Measurements from ENCODE around the gene ZSCAN26.

ZSCAN26 gene

DNA sequence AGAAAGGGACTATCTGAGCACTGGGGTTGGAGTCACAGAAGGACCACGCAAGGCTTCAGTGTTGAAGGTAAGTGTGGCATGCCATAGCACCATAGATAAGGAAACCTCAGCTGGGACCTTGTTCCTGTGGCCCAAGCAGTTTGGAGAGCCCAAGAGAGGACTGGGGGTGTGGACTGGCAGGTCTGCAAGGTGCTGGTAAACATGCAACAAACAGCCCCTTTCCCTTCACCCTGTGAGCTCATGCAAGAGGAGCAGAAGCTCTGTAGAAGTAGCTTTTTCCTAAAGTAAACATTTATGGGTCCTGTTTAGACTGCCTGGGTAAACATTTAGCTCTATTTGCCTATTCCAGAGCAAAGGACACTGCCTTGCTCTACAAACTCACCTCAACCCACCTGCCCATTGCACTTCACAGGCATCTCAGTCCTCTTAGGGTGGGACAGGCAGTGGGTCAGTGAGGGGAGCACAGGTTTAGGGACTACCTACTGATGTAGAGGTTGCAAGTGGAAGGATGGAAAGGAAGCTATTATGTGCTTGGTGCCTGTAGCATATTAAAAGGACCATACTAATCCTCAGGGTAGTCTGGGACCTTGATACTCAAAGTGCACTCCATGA lies 57.0 kb downstream of the ZSCAN26 start:
- Histone ChIP-seq H3K27me3 (ENCODE audit: control insufficient read depth, insufficient read depth, low read length) (no peaks in the 10 kb centered on the region), H3K36me3 (ENCODE audit: control insufficient read depth, insufficient read depth, low read length) (peaks cover 14% of the 10 kb centered on the region), H3K79me2 (no peaks in the 10 kb centered on the region)

DNA sequence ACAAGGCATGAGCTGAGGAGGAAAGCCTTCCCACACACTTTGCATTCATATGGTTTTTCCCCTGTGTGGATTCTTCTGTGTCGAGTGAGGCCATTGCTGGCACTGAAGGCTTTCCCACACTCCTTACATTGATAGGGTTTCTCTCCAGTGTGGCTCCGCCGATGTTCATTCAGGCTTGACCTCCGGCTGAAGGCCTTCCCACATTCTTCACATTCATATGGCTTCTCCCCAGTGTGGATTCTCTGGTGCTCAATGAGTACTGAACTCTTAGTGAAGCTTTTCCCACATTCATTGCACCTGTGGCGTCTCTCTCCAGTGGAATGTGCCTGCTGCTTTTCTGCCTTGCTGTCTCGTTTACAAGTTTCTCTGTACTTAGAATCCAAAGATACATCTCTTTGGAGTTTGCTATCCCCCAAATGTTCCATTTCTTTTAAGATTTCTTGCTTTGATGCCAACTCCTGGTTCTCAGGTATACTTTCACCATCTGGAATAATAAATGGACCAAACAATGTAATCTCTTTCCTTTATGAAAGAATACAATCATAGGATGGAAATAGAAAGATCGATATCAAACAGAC lies 59.5 kb downstream of the ZSCAN26 start:
- Histone ChIP-seq H3K9ac (no peak overlapping the region), H3K9me3 (ENCODE audit: control insufficient read depth, low read length) (peaks cover 9% of the 10 kb centered on the region), H2AFZ (no peak overlapping the region), H3K4me3 (ENCODE audit: low read depth, low read length) (no peak overlapping the region), H3K79me2 (no peaks in the 10 kb centered on the region), H3K4me1 (no peaks in the 10 kb centered on the region), H3K4me2 (ENCODE audit: low read length) (no peak overlapping the region), H3K27ac (no peak overlapping the region), H3K27me3 (ENCODE audit: control insufficient read depth, insufficient read depth, low read length) (no peaks in the 10 kb centered on the region), H3K36me3 (ENCODE audit: control insufficient read depth, insufficient read depth, low read length) (peaks cover 14% of the 10 kb centered on the region)
- TF ChIP-seq, protein P1, sequence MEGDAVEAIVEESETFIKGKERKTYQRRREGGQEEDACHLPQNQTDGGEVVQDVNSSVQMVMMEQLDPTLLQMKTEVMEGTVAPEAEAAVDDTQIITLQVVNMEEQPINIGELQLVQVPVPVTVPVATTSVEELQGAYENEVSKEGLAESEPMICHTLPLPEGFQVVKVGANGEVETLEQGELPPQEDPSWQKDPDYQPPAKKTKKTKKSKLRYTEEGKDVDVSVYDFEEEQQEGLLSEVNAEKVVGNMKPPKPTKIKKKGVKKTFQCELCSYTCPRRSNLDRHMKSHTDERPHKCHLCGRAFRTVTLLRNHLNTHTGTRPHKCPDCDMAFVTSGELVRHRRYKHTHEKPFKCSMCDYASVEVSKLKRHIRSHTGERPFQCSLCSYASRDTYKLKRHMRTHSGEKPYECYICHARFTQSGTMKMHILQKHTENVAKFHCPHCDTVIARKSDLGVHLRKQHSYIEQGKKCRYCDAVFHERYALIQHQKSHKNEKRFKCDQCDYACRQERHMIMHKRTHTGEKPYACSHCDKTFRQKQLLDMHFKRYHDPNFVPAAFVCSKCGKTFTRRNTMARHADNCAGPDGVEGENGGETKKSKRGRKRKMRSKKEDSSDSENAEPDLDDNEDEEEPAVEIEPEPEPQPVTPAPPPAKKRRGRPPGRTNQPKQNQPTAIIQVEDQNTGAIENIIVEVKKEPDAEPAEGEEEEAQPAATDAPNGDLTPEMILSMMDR (IDR thresholded peaks at IDR 0.05) = no peak

More for the DNA sequence above, 57.0 kb downstream of the ZSCAN26 start:
- no peak overlapping the region for H3K9ac ChIP-seq
- H3K4me2 ChIP-seq (ENCODE audit: low read length) = no peak overlapping the region
- no peak overlapping the region for H3K27ac ChIP-seq
- peaks cover 11% of the 10 kb centered on the region for H3K9me3 ChIP-seq (ENCODE audit: control insufficient read depth, low read length)
- H3K4me3 ChIP-seq (ENCODE audit: low read depth, low read length) = no peak overlapping the region
- H3K4me1 ChIP-seq = no peaks in the 10 kb centered on the region
- TF ChIP-seq, protein P1 (IDR thresholded peaks at IDR 0.05) = no peak
- H2AFZ ChIP-seq = no peak overlapping the region

Data from parathyroid adenoma (tissue), 2 donors.